ENCODE results near the gene CD79B.
"Not testable (repeated sequence)": the region's sequence is repeated elsewhere in the genome, so short reads cannot be mapped to it uniquely, and the experiment has no call there.

The CD79B gene

DNA sequence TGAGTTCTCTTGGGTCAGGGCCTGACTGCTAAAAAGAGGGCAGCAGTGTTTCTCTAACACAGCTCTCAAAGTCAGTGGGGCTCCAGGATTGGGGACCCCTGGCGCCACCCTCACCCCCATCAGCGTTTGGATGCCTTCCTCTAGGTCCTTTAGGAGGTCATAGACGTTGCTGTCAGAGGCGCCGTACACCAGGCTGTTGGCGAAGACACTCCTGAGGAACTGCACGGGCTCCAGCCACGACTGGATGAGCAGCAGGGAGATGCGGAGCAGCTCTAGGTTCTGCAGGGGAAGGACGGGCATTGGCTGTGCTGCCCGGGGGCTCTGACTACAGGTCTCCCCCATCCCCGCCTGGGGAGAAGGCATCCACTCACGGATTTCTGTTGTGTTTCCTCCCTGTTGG is 14.5 kb downstream of the CD79B start:
- Histone ChIP-seq H3K4me1 (ENCODE audit: control insufficient read depth, insufficient read depth, low read length) (no peaks in the 10 kb centered on the region), H3K4me3 (ENCODE audit: low read depth, low read length) (no peak overlapping the region), H3K9me3 (ENCODE audit: control insufficient read depth, insufficient read depth, low read depth, low read length) (no peaks in the 10 kb centered on the region), H3K36me3 (ENCODE audit: control insufficient read depth in 2 of 2, insufficient read depth in 1 of 2, low read length in 2 of 2) (no peaks in the 10 kb centered on the region), H3K27ac (ENCODE audit: extremely low read depth, low read depth, low read length) (no peak overlapping the region)
- ChIA-PET POLR2A (no interaction called here), CTCF (interaction anchor here (0.6 to 4.5 kb wide), 9 partner anchors 11 to 365 kb away, joined by 3 to 58 read pairs (median 19); no protein-coding TSS in a partner anchor)
- TF ChIP-seq ZNF114 (tag by site-specific recombination; IDR thresholded peaks at IDR 0.05) (no peak), HOXD13 (CRISPR knock-in tag; IDR thresholded peaks at IDR 0.05; ENCODE audit: borderline replicate concordance) (no peak), OSR2 (tag by site-specific recombination; IDR thresholded peaks at IDR 0.05) (no peak), ZSCAN30 (tag by site-specific recombination; IDR thresholded peaks at IDR 0.05) (no peak), ZNF529 (tag by site-specific recombination; IDR thresholded peaks at IDR 0.05; ENCODE audit: insufficient replicate concordance) (no peak), ZNF571 (tag by site-specific recombination; IDR thresholded peaks at IDR 0.05) (no peak), GLI2 (tag by site-specific recombination; IDR thresholded peaks at IDR 0.05; ENCODE audit: borderline replicate concordance, low read depth) (no peak), ZNF214 (tag by site-specific recombination; IDR thresholded peaks at IDR 0.05; ENCODE audit: borderline replicate concordance) (no peak), ZNF302 (tag by site-specific recombination; IDR thresholded peaks at IDR 0.05; ENCODE audit: low read depth) (no peak), ZNF202 (tag by site-specific recombination; IDR thresholded peaks at IDR 0.05; ENCODE audit: borderline replicate concordance) (no peak), ZFP3 (tag by site-specific recombination; IDR thresholded peaks at IDR 0.05; ENCODE audit: low read depth) (no peak), ZNF416 (tag by site-specific recombination; IDR thresholded peaks at IDR 0.05) (no peak), ZNF155 (tag by site-specific recombination; IDR thresholded peaks at IDR 0.05) (no peak), KLF16 (tag by site-specific recombination; IDR thresholded peaks at IDR 0.05) (no peak)
- TF ChIP-seq, protein P1, sequence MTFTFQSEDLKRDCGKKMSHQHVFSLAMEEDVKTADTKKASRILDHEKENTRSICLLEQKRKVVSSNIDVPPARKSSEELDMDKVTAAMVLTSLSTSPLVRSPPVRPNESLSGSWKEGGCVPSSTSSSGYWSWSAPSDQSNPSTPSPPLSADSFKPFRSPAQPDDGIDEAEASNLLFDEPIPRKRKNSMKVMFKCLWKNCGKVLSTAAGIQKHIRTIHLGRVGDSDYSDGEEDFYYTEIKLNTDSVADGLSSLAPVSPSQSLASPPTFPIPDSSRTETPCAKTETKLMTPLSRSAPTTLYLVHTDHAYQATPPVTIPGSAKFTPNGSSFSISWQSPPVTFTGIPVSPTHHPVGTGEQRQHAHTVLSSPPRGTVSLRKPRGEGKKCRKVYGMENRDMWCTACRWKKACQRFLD (tag by site-specific recombination; IDR thresholded peaks at IDR 0.05): no peak
- TF ChIP-seq, protein P2, sequence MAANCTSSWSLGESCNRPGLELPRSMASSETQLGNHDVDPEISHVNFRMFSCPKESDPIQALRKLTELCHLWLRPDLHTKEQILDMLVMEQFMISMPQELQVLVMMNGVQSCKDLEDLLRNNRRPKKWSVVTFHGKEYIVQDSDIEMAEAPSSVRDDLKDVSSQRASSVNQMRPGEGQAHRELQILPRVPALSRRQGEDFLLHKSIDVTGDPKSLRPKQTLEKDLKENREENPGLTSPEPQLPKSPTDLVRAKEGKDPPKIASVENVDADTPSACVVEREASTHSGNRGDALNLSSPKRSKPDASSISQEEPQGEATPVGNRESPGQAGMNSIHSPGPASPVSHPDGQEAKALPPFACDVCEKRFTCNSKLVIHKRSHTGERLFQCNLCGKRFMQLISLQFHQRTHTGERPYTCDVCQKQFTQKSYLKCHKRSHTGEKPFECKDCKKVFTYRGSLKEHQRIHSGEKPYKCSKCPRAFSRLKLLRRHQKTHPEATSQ (tag by site-specific recombination; IDR thresholded peaks at IDR 0.05): no peak
- TF ChIP-seq, protein P3, sequence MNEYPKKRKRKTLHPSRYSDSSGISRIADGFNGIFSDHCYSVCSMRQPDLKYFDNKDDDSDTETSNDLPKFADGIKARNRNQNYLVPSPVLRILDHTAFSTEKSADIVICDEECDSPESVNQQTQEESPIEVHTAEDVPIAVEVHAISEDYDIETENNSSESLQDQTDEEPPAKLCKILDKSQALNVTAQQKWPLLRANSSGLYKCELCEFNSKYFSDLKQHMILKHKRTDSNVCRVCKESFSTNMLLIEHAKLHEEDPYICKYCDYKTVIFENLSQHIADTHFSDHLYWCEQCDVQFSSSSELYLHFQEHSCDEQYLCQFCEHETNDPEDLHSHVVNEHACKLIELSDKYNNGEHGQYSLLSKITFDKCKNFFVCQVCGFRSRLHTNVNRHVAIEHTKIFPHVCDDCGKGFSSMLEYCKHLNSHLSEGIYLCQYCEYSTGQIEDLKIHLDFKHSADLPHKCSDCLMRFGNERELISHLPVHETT (tag by site-specific recombination; IDR thresholded peaks at IDR 0.05): no peak
- TF ChIP-seq, protein P4, sequence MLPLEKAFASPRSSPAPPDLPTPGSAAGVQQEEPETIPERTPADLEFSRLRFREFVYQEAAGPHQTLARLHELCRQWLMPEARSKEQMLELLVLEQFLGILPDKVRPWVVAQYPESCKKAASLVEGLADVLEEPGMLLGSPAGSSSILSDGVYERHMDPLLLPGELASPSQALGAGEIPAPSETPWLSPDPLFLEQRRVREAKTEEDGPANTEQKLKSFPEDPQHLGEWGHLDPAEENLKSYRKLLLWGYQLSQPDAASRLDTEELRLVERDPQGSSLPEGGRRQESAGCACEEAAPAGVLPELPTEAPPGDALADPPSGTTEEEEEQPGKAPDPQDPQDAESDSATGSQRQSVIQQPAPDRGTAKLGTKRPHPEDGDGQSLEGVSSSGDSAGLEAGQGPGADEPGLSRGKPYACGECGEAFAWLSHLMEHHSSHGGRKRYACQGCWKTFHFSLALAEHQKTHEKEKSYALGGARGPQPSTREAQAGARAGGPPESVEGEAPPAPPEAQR (tag by site-specific recombination; IDR thresholded peaks at IDR 0.05): no peak
- TF ChIP-seq, protein P5, sequence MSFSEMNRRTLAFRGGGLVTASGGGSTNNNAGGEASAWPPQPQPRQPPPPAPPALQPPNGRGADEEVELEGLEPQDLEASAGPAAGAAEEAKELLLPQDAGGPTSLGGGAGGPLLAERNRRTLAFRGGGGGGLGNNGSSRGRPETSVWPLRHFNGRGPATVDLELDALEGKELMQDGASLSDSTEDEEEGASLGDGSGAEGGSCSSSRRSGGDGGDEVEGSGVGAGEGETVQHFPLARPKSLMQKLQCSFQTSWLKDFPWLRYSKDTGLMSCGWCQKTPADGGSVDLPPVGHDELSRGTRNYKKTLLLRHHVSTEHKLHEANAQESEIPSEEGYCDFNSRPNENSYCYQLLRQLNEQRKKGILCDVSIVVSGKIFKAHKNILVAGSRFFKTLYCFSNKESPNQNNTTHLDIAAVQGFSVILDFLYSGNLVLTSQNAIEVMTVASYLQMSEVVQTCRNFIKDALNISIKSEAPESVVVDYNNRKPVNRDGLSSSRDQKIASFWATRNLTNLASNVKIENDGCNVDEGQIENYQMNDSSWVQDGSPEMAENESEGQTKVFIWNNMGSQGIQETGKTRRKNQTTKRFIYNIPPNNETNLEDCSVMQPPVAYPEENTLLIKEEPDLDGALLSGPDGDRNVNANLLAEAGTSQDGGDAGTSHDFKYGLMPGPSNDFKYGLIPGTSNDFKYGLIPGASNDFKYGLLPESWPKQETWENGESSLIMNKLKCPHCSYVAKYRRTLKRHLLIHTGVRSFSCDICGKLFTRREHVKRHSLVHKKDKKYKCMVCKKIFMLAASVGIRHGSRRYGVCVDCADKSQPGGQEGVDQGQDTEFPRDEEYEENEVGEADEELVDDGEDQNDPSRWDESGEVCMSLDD (tag by site-specific recombination; IDR thresholded peaks at IDR 0.05): no peak

DNA sequence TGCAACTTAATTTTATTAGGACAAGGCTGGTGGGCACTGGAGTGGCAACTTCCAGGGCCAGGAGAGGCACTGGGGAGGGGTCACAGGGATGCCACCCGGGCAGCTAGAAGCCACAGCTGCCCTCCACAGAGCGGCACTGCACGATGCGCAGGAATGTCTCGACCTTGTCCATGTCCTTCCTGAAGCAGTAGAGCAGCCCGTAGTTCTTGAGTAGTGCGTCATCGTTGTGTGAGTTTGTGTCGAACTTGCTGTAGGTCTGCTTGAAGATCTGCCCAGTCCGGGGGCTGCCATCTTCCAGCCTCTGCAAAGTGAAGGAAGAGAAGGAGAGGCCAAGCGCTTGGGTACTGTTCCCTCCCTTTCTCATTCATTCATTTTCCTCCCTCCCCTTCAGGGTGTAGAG is 14.9 kb downstream of the CD79B start:
- CTCF ChIA-PET: interaction anchor here (1.0 to 4.5 kb wide), 6 partner anchors 15 to 365 kb away, joined by 3 to 43 read pairs (median 18); no protein-coding TSS in a partner anchor
- H3K36me3 ChIP-seq (ENCODE audit: control insufficient read depth in 2 of 2, insufficient read depth in 1 of 2, low read length in 2 of 2); H3K4me1 ChIP-seq (ENCODE audit: control insufficient read depth, insufficient read depth, low read length); H3K4me3 ChIP-seq (ENCODE audit: low read depth, low read length); H3K9me3 ChIP-seq (ENCODE audit: control insufficient read depth, insufficient read depth, low read depth, low read length); H3K27ac ChIP-seq (ENCODE audit: extremely low read depth, low read depth, low read length); POLR2A ChIA-PET: not testable (repeated sequence)
